K562 (cell line): ENCODE measurements around the gene MGAT4C. TPM values are rescaled to one million over a fixed set of nuclear protein-coding genes. Genes with fewer than 3 reads are reported as not detected.

Experiments used
- ATAC-seq: fragments of 200-7000 bp; cut with Tn5 transposase; 3 replicates; pipeline ENCODE4 v1.9.1; 2020; ENCODE audit warnings: moderate library complexity
- BruUV-seq: library from RNA; stranded (reverse); fragments of 400-500 nt; replicated peaks from 2 replicates; lab custom pipeline; 2021; lab: Mats Ljungman, UMichigan
- CTCF ChIA-PET: fragments of 300-600 bp; formaldehyde crosslinking; extraction: SDS; loops from one replicate; lab custom pipeline; 2021; ENCODE audit warnings: low intra/inter-chr PET ratio; lab: Yijun Ruan, JAX
- POLR2A ChIA-PET: fragments of 300-600, 350-650 bp; sonication (Branson Sonifier 250); formaldehyde crosslinking; extraction: SDS; loops from one replicate; lab custom pipeline; 2021; ENCODE audit warnings: antibody characterized with exemption, inconsistent platforms; lab: Yijun Ruan, JAX
- DNase-seq, 4 experiments: peaks; one replicate each; pipeline versions ENCODE4 v3.0.0 to v3.0.0-alpha.2; 2011 to 2018; ENCODE audit warnings: low spot score in 3 of 4, mixed read lengths in 3 of 4; ENCODE audit errors: extremely low read depth in 1 of 4
- FAIRE-seq: peaks from 2 replicates; lab custom pipeline; 2011; peaks lifted over from hg19 to GRCh38; lab: Jason Lieb, UNC
- H2AFZ ChIP-seq: 2 replicates; pipeline ENCODE4 v1.6.0; 2011; ENCODE audit warnings: low read depth, low read length, control low read depth, inconsistent platforms
- H3K27ac ChIP-seq: fragments of 200-600 bp; 3 replicates; pipeline ENCODE4 v1.8.0; 2011; ENCODE audit warnings: low read depth, mild to moderate bottlenecking, control low read depth, inconsistent platforms, low read length, moderate library complexity, mixed read lengths; ENCODE audit errors: extremely low read depth
- H3K27me3 ChIP-seq, 2 experiments: fragments of 300-600 bp in 1 of 2; 2 replicates in 1 of 2; 3 replicates in 1 of 2; pipeline versions ENCODE4 v1.6.0 to v1.8.0; 2011; ENCODE audit warnings: inconsistent platforms in 2 of 2, low read length in 2 of 2, mild to moderate bottlenecking in 1 of 2, mixed read lengths in 1 of 2, moderate library complexity in 1 of 2; ENCODE audit not compliant: control insufficient read depth in 2 of 2, insufficient read depth in 2 of 2
- H3K36me3 ChIP-seq: fragments of 300-600 bp; 3 replicates; pipeline ENCODE4 v1.8.0; 2011; ENCODE audit warnings: mild to moderate bottlenecking, low read length, inconsistent platforms; ENCODE audit not compliant: control insufficient read depth, insufficient read depth
- H3K4me1 ChIP-seq, 2 experiments: fragments of 200-600 bp in 1 of 2; replicated peaks in 1 of 2; 2 replicates in 1 of 2; 3 replicates in 1 of 2; pipeline versions ENCODE4 v1.5.1 to v1.8.0; 2011; ENCODE audit warnings: inconsistent platforms in 2 of 2, low read length in 2 of 2, mild to moderate bottlenecking in 1 of 2, mixed read lengths in 1 of 2, moderate library complexity in 1 of 2; ENCODE audit not compliant: control insufficient read depth in 2 of 2, insufficient read depth in 2 of 2
- H3K4me2 ChIP-seq: 2 replicates; pipeline ENCODE4 v1.6.1; 2011; ENCODE audit warnings: low read length, control low read depth, inconsistent platforms, mixed read lengths; ENCODE audit not compliant: insufficient read depth
- H3K4me3 ChIP-seq: fragments of 200-600 bp; sonication (generic), shearing (Covaris generic); 2 replicates; pipeline ENCODE4 v1.5.1; 2016; ENCODE audit warnings: control low read depth, inconsistent platforms
- H3K79me2 ChIP-seq: fragments of 200-600 bp; 3 replicates; pipeline ENCODE4 v1.8.0; 2011; ENCODE audit warnings: low read length, inconsistent platforms; ENCODE audit not compliant: control insufficient read depth, insufficient read depth
- H3K9ac ChIP-seq, 2 experiments: 2 replicates each; pipeline versions ENCODE4 v1.6.0 to v1.6.1; 2011; ENCODE audit warnings: low read depth in 2 of 2, low read length in 2 of 2, control low read depth in 1 of 2, inconsistent platforms in 1 of 2, mild to moderate bottlenecking in 1 of 2, mixed read lengths in 1 of 2; ENCODE audit not compliant: insufficient read depth in 1 of 2
- H3K9me1 ChIP-seq: one replicate; pipeline ENCODE4 v1.6.0; 2011; ENCODE audit warnings: inconsistent platforms, mild to moderate bottlenecking, low read length, moderate library complexity; ENCODE audit not compliant: control insufficient read depth, insufficient read depth
- H3K9me3 ChIP-seq: replicated peaks from 2 replicates; pipeline ENCODE4 v1.5.1; 2011; ENCODE audit warnings: low read depth, low read length, inconsistent platforms; ENCODE audit not compliant: control insufficient read depth, insufficient read depth
- H4K20me1 ChIP-seq: replicated peaks from 2 replicates; pipeline ENCODE4 v1.6.1; 2011; ENCODE audit warnings: low read length, inconsistent platforms, mixed read lengths; ENCODE audit not compliant: control insufficient read depth, insufficient read depth
- CREM ChIP-seq: IDR thresholded peaks from 2 replicates; pipeline ENCODE4 v1.6.1; 2014; ENCODE audit warnings: antibody characterized with exemption, low read depth
- MAFF ChIP-seq: IDR thresholded peaks from 2 replicates; pipeline ENCODE4 v1.6.1; 2012; ENCODE audit warnings: low read length, improper control_type of control experiment
- MECOM ChIP-seq: fragments of 250-450 bp; sonication (Bioruptor Pico); IDR thresholded peaks from 2 replicates; pipeline ENCODE4 v1.8.0; 2022; ENCODE audit warnings: inconsistent platforms
- NR2F6 ChIP-seq: fragments of 450-650 bp; formaldehyde crosslinking; IDR thresholded peaks from 2 replicates; pipeline ENCODE4 v1.4.0; 2020; ENCODE audit warnings: mild to moderate bottlenecking
- PHF21A ChIP-seq: fragments of 450-650 bp; IDR thresholded peaks from 2 replicates; pipeline ENCODE4 v1.6.1; 2017; ENCODE audit warnings: low read depth, borderline replicate concordance
- PTBP1 ChIP-seq: fragments of 200-400 bp; formaldehyde crosslinking; IDR thresholded peaks from 2 replicates; pipeline ENCODE4 v1.6.1; 2017; ENCODE audit warnings: low read depth, low read length
- RNF2 ChIP-seq: sonication (generic); IDR thresholded peaks from 2 replicates; pipeline ENCODE4 v1.6.1; 2016
- TCF15 ChIP-seq: fragments of 250-450 bp; sonication (Bioruptor Pico); IDR thresholded peaks from 2 replicates; pipeline ENCODE4 v1.8.0; 2022; ENCODE audit warnings: moderate library complexity, mild to moderate bottlenecking, inconsistent platforms
- TCF7 ChIP-seq: sonication (generic); IDR thresholded peaks from 2 replicates; pipeline ENCODE4 v1.6.1; 2016; ENCODE audit warnings: antibody characterized with exemption, borderline replicate concordance
- TSC22D4 ChIP-seq: fragments of 450-650 bp; IDR thresholded peaks from 2 replicates; pipeline ENCODE4 v1.6.1; 2016; ENCODE audit warnings: missing genetic modification characterization, missing biosample characterization, control low read depth
- ZNF444 ChIP-seq: fragments of 250-450 bp; sonication (Bioruptor Pico); IDR thresholded peaks from 2 replicates; pipeline ENCODE4 v1.4.0; 2020; ENCODE audit warnings: mild to moderate bottlenecking, moderate library complexity
- WGBS: fragments of 100-300 bp; shearing (Covaris generic); methylation state at CpG from one replicate; pipeline ENCODE4 v1.1.6; 2016; ENCODE audit warnings: low coverage, mixed read lengths; ENCODE audit not compliant: insufficient coverage; ENCODE audit errors: missing lambda C conversion rate; 5-methylcytosine and 5-hydroxymethylcytosine counted together
- in situ Hi-C: fragments of 300-500 bp; cut with MboI; formaldehyde crosslinking; loops from 4 replicates; pipeline ENCODE4 v1.15.0; 2018; ENCODE audit warnings: inconsistent platforms, mixed read lengths
- intact Hi-C: fragments of 100-400 bp; cut with micrococcal nuclease; formaldehyde crosslinking; loops from 2 replicates; pipeline ENCODE4 v1.14.2; 2022
- polyA plus RNA-seq, 8 experiments: library from polyadenylated mRNA; depleted of rRNA in 4 of 8; stranded (reverse) in 5 of 8; unstranded in 3 of 8; fragments of >200 nt; fragmentation: Nextera tagmentation in 2 of 8; fragmentation: Illumina TruSeq in 1 of 8; extraction: Ambion mirVana in 2 of 8; extraction: Trizol in 1 of 8; gene quantifications; 2 replicates each; pipeline versions ENCODE4 v1.2.1 to v1.2.3, GENCODE V29; 2011 to 2014; ENCODE audit warnings: inconsistent platforms in 1 of 8, missing spikeins in 1 of 8
- total RNA-seq, 7 experiments: library from RNA; depleted of rRNA in 6 of 7; stranded (reverse); fragments of >200 nt in 6 of 7; fragmentation: Illumina TruSeq in 2 of 7; extraction: Trizol in 2 of 7; gene quantifications; 2 replicates each; pipeline versions ENCODE4 v1.2.1 to v1.2.3, GENCODE V29; 2011 to 2021; ENCODE audit warnings: low replicate concordance in 1 of 7
- TF ChIP-seq, protein P1 (sequence below): fragments of 250-450 bp; sonication (Bioruptor Pico); IDR thresholded peaks from 2 replicates; pipeline ENCODE4 v1.5.0; 2020; ENCODE audit warnings: mild to moderate bottlenecking, borderline replicate concordance

The MGAT4C gene
- total and polyA plus RNA-seq, 9 of the 15 experiments (the other 6 are each of a cell fraction or from before 2014, with no cell fraction given) = not detected

DNA sequence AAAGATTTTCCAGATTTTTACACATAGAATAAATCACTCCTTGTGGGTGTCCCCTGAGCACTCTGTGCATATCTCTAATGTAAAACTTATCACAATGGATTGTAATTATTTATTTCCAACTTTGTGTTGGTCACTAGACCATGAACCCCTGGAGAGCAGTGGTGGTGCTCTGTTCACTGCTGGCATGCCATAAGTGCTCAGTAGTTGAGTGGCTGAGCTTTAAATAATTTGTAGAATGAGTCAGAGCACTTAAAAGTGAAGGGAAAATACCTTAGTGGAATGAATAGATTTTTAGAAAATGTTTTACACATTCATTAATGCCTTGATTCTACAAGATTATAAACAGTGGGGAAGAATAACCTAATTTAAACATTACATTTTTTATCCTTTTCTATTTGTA is 6.3 kb downstream of the MGAT4C start (continued):
- TF ChIP-seq, protein P1, sequence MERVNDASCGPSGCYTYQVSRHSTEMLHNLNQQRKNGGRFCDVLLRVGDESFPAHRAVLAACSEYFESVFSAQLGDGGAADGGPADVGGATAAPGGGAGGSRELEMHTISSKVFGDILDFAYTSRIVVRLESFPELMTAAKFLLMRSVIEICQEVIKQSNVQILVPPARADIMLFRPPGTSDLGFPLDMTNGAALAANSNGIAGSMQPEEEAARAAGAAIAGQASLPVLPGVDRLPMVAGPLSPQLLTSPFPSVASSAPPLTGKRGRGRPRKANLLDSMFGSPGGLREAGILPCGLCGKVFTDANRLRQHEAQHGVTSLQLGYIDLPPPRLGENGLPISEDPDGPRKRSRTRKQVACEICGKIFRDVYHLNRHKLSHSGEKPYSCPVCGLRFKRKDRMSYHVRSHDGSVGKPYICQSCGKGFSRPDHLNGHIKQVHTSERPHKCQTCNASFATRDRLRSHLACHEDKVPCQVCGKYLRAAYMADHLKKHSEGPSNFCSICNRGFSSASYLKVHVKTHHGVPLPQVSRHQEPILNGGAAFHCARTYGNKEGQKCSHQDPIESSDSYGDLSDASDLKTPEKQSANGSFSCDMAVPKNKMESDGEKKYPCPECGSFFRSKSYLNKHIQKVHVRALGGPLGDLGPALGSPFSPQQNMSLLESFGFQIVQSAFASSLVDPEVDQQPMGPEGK (CRISPR knock-in tag) = no peak
- TF ChIP-seq RNF2 = no peak
- TF ChIP-seq PHF21A = no peak
- TF ChIP-seq PTBP1 = no peak
- TF ChIP-seq MAFF = no peak
- TF ChIP-seq ZNF444 (CRISPR knock-in tag) = no peak

DNA sequence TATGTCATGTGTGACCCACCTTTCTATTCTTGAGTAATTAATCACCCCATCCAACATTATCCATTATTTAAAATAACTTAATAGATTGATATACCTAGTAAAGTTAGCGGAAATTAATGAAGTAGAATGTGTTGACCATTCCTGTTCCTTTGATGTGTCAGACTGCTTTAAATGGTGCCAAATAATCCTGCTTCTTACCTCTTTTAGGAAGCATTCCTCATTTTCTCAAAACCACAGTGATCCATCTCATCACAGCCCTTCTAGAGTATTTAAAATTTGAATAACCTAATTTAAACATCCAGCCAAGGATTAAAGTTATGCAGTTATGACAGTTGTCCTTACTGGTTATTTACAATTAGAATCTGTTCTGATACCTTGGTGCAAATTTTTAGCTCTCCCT is 6.9 kb downstream of the MGAT4C start:
- in situ Hi-C loops = no loop called here
- no peak for TF ChIP-seq NR2F6 (CRISPR knock-in tag)
- TF ChIP-seq TCF15 = no peak
- no peak for TF ChIP-seq CREM
- no peak for TF ChIP-seq TSC22D4
- TF ChIP-seq TCF7 = no peak
- TF ChIP-seq MECOM = no peak
- TF ChIP-seq, all 486 proteins: peak for 0
- no peaks in the 10 kb centered on the region for H3K79me2 ChIP-seq
- H2AFZ ChIP-seq = no peak overlapping the region
- intact Hi-C loops = no loop called here
- ChIA-PET POLR2A (no interaction called here), CTCF (no interaction called here)
- no peaks in the 10 kb centered on the region for H3K9me1 ChIP-seq
- no peak overlapping the region for H3K27ac ChIP-seq
- no peaks in the 10 kb centered on the region for H3K27me3 ChIP-seq
- H4K20me1 ChIP-seq = no peaks in the 10 kb centered on the region
- 0% methylated on average over 1 of the region's 1 CpG for WGBS
- DNase-seq (no peak), ATAC-seq (no peak), FAIRE-seq (no peak)
- no peak overlapping the region for H3K4me3 ChIP-seq
- H3K9ac ChIP-seq = no peak overlapping the region
- no peaks in the 10 kb centered on the region for H3K4me1 ChIP-seq
- H3K9me3 ChIP-seq = no peaks in the 10 kb centered on the region
- no peak overlapping the region for H3K4me2 ChIP-seq
- BruUV-seq = no TSS peak
- no peaks in the 10 kb centered on the region for H3K36me3 ChIP-seq
